ENCODE data around the gene EMP1. TPM values are rescaled to one million over a fixed set of nuclear protein-coding genes. Genes with fewer than 3 reads are reported as not detected.

The EMP1 gene
- total and polyA plus RNA-seq, 2 of the 13 experiments (the other 11 are each of a cell fraction or from before 2014, with no cell fraction given): 0.13 to 0.61 TPM

- H3K79me2 ChIP-seq (ENCODE audit: insufficient read depth, low read length): no peaks in the 10 kb centered on the region
- DNase-seq (ENCODE audit: low spot score) (no peak), ATAC-seq (no peak), FAIRE-seq (no peak)
- H3K9me3 ChIP-seq (ENCODE audit: low read length): no peaks in the 10 kb centered on the region
- no peak overlapping the region for H2AFZ ChIP-seq (ENCODE audit: low read length)
- in situ Hi-C loops (cut with HindIII; ENCODE audit: extremely low pct_ligation_motif_present, low pct_unique_long_range_greater_than_20kb): no loop called here
- no peak overlapping the region for H3K27ac ChIP-seq (ENCODE audit: extremely low read length, insufficient read depth, low read length)
- no peak overlapping the region for H3K4me2 ChIP-seq (ENCODE audit: low read depth, low read length)
- H3K27me3 ChIP-seq (ENCODE audit: control insufficient read depth in 1 of 2, insufficient read depth in 2 of 2, low read length in 2 of 2): no peaks in the 10 kb centered on the region; a peak in 1 of 5 replicates
- H3K36me3 ChIP-seq (replicated peaks in 1 of 2; ENCODE audit: control insufficient read depth in 1 of 2, insufficient read depth in 2 of 2, low read length in 2 of 2): no peaks in the 10 kb centered on the region
- H4K20me1 ChIP-seq (ENCODE audit: insufficient read depth, low read length): no peaks in the 10 kb centered on the region
- POLR2A ChIA-PET: no interaction called here
- no peaks in the 10 kb centered on the region for H3K4me1 ChIP-seq (ENCODE audit: insufficient read depth, low read length)
- H3K4me3 ChIP-seq (replicated peaks in 1 of 3; ENCODE audit: insufficient read depth in 1 of 3, low read depth in 2 of 3, low read length in 3 of 3): no peak overlapping the region
- H3K9ac ChIP-seq (ENCODE audit: insufficient read depth, low read depth, low read length): no peak overlapping the region
- intact Hi-C loops (cut with micrococcal nuclease; ENCODE audit: unreplicated experiment): no loop called here
- BruUV-seq (replicated peaks): no TSS peak
- TF ChIP-seq ZNF501 (CRISPR knock-in tag; IDR thresholded peaks at IDR 0.05) (no peak), NAIF1 (CRISPR knock-in tag; IDR thresholded peaks at IDR 0.05; ENCODE audit: borderline replicate concordance) (no peak), JDP2 (CRISPR knock-in tag; IDR thresholded peaks at IDR 0.05; ENCODE audit: borderline replicate concordance) (no peak), ZNF274 (CRISPR knock-in tag; IDR thresholded peaks at IDR 0.05) (no peak), SAFB2 (CRISPR knock-in tag; IDR thresholded peaks at IDR 0.05; ENCODE audit: borderline replicate concordance, low read depth) (no peak), NFIB (CRISPR knock-in tag; IDR thresholded peaks at IDR 0.05; ENCODE audit: borderline replicate concordance) (no peak), RXRB (CRISPR knock-in tag; IDR thresholded peaks at IDR 0.05; ENCODE audit: borderline replicate concordance) (no peak)
- CTCF ChIA-PET (ENCODE audit: low intra/inter-chr PET ratio, low total read pairs): no interaction called here
- WGBS (ENCODE audit: low lambda C conversion rate): 27% methylated on average over 2 of the region's 2 CpGs
These were observed 40.2 kb upstream of the EMP1 start for GRCh38 chr12:13156277-13156676.

- no peak overlapping the region for H3K9ac ChIP-seq (ENCODE audit: insufficient read depth, low read depth, low read length)
- FAIRE-seq (no peak), ATAC-seq (0 out of 3 replicates have a peak, but pooled peaks have one; percentile 28), DNase-seq (ENCODE audit: low spot score) (no peak)
- in situ Hi-C loops (cut with HindIII; ENCODE audit: extremely low pct_ligation_motif_present, low pct_unique_long_range_greater_than_20kb) (no loop called here), intact Hi-C loops (cut with micrococcal nuclease; ENCODE audit: unreplicated experiment) (no loop called here)
- no TSS peak for BruUV-seq (replicated peaks)
- peaks cover 1 to 20% of the 10 kb centered on the region in 2 experiments; a peak in 3 of 5 replicates for H3K27me3 ChIP-seq (ENCODE audit: control insufficient read depth in 1 of 2, insufficient read depth in 2 of 2, low read length in 2 of 2)
- H3K79me2 ChIP-seq (ENCODE audit: insufficient read depth, low read length): no peaks in the 10 kb centered on the region
- CTCF ChIA-PET (ENCODE audit: low intra/inter-chr PET ratio, low total read pairs): no interaction called here
- H3K27ac ChIP-seq (ENCODE audit: extremely low read length, insufficient read depth, low read length): no peak overlapping the region
- no peak overlapping the region for H2AFZ ChIP-seq (ENCODE audit: low read length)
- H3K4me3 ChIP-seq (replicated peaks in 1 of 3; ENCODE audit: insufficient read depth in 1 of 3, low read depth in 2 of 3, low read length in 3 of 3): no peak overlapping the region
- H3K9me3 ChIP-seq (ENCODE audit: low read length): no peaks in the 10 kb centered on the region
- H3K4me2 ChIP-seq (ENCODE audit: low read depth, low read length): no peak overlapping the region
- H3K36me3 ChIP-seq (replicated peaks in 1 of 2; ENCODE audit: control insufficient read depth in 1 of 2, insufficient read depth in 2 of 2, low read length in 2 of 2): no peaks in the 10 kb centered on the region
- 3% methylated on average over 3 of the region's 3 CpGs for WGBS (ENCODE audit: low lambda C conversion rate)
- POLR2A ChIA-PET: no interaction called here
- no peaks in the 10 kb centered on the region for H4K20me1 ChIP-seq (ENCODE audit: insufficient read depth, low read length)
- H3K4me1 ChIP-seq (ENCODE audit: insufficient read depth, low read length): no peaks in the 10 kb centered on the region
- TF ChIP-seq ZNF232 (CRISPR knock-in tag; IDR thresholded peaks at IDR 0.05; ENCODE audit: borderline replicate concordance) (no peak), KLF16 (CRISPR knock-in tag; IDR thresholded peaks at IDR 0.05) (no peak), CERS6 (CRISPR knock-in tag; IDR thresholded peaks at IDR 0.05) (no peak), ZNF816 (CRISPR knock-in tag; IDR thresholded peaks at IDR 0.05; ENCODE audit: borderline replicate concordance) (no peak), MYNN (CRISPR knock-in tag; IDR thresholded peaks at IDR 0.05; ENCODE audit: low read depth) (no peak), ZNF724P (CRISPR knock-in tag; IDR thresholded peaks at IDR 0.05; ENCODE audit: borderline replicate concordance) (no peak), ZC3H4 (CRISPR knock-in tag; IDR thresholded peaks at IDR 0.05; ENCODE audit: borderline replicate concordance) (no peak), ZNF326 (CRISPR knock-in tag; IDR thresholded peaks at IDR 0.05; ENCODE audit: borderline replicate concordance) (no peak), CREB3 (CRISPR knock-in tag; IDR thresholded peaks at IDR 0.05) (no peak), ATF7 (IDR thresholded peaks at IDR 0.05) (no peak), ATF7 (CRISPR knock-in tag; IDR thresholded peaks at IDR 0.05) (no peak), THAP11 (CRISPR knock-in tag; IDR thresholded peaks at IDR 0.05) (no peak), MAFK (conservative IDR thresholded peaks at IDR 0.05 in 1 of 2, IDR thresholded peaks at IDR 0.05 in 1 of 2; ENCODE audit: low read length in 2 of 2) (no peak)
These were observed 35.4 kb upstream of the EMP1 start for GRCh38 chr12:13161172-13161571.

All from HepG2 (cell line).